ENCODE results near the gene ABCC11.

The ABCC11 gene

GRCh38 chr16:48291754-48292153 lies 44.4 kb upstream of the ABCC11 start:
- H2BK12ac ChIP-seq (ENCODE audit: low read length in 2 of 2), result no peak overlapping the region
- H2BK120ac ChIP-seq (ENCODE audit: low read depth, low read length), result no peak overlapping the region
- H4K91ac ChIP-seq (ENCODE audit: low read length), result no peak overlapping the region
- no peak overlapping the region for H3K27ac ChIP-seq (ENCODE audit: low read length, poor library complexity, severe bottlenecking)
- no peak for DNase-seq
- H3K36me3 ChIP-seq (ENCODE audit: control insufficient read depth in 1 of 2, insufficient read depth in 2 of 2, low read depth in 1 of 2, low read length in 2 of 2), result peaks cover 24 to 76% of the 10 kb centered on the region in 2 experiments
- no peak overlapping the region for H2BK15ac ChIP-seq (ENCODE audit: low read depth, poor library complexity, severe bottlenecking)
- peaks cover 10% of the 10 kb centered on the region for H3K9me3 ChIP-seq (ENCODE audit: control insufficient read depth, low read length)
- H2AFZ ChIP-seq (ENCODE audit: low read depth, low read length), result no peak overlapping the region
- H3K9ac ChIP-seq (ENCODE audit: low read length), result no peak overlapping the region
- no peak overlapping the region for H3K14ac ChIP-seq (ENCODE audit: low read length in 2 of 2)
- H3K4ac ChIP-seq (ENCODE audit: low read depth in 1 of 2, low read length in 2 of 2), result no peak overlapping the region
- peaks cover 32% of the 10 kb centered on the region for H3K79me1 ChIP-seq (replicated peaks; ENCODE audit: low read length, poor library complexity, severe bottlenecking)
- H2BK5ac ChIP-seq (ENCODE audit: low read depth, low read length, poor library complexity, severe bottlenecking), result no peak overlapping the region
- no peak overlapping the region for H3K18ac ChIP-seq (ENCODE audit: low read depth in 1 of 2, low read length in 2 of 2)
- no peaks in the 10 kb centered on the region for H3K27me3 ChIP-seq (ENCODE audit: control insufficient read depth in 1 of 2, insufficient read depth in 1 of 2, low read length in 2 of 2)
- no peak overlapping the region for H3K4me2 ChIP-seq (ENCODE audit: low read length, poor library complexity, severe bottlenecking)
- 83% methylated on average over 2 of the region's 4 CpGs for WGBS
- no peak overlapping the region for H4K8ac ChIP-seq (ENCODE audit: low read length)
- H3K4me3 ChIP-seq (ENCODE audit: insufficient read depth in 1 of 2, low read depth in 1 of 2, low read length in 2 of 2), result no peak overlapping the region
- H3K23ac ChIP-seq (ENCODE audit: low read length in 2 of 2), result no peak overlapping the region
- H2AK5ac ChIP-seq (ENCODE audit: low read length, severe bottlenecking), result no peak overlapping the region
- no peaks in the 10 kb centered on the region for H3K4me1 ChIP-seq (ENCODE audit: control insufficient read depth, insufficient read depth, low read depth, low read length)

- Histone ChIP-seq H2AK5ac (ENCODE audit: low read length, severe bottlenecking) (no peak overlapping the region), H2BK15ac (ENCODE audit: low read depth, poor library complexity, severe bottlenecking) (no peak overlapping the region), H3K18ac (ENCODE audit: low read depth in 1 of 2, low read length in 2 of 2) (no peak overlapping the region), H3K4ac (ENCODE audit: low read depth in 1 of 2, low read length in 2 of 2) (no peak overlapping the region), H3K4me1 (ENCODE audit: control insufficient read depth, insufficient read depth, low read depth, low read length) (no peaks in the 10 kb centered on the region), H3K4me2 (ENCODE audit: low read length, poor library complexity, severe bottlenecking) (no peak overlapping the region), H3K14ac (ENCODE audit: low read length in 2 of 2) (no peak overlapping the region), H4K8ac (ENCODE audit: low read length) (no peak overlapping the region), H2BK12ac (ENCODE audit: low read length in 2 of 2) (no peak overlapping the region), H3K27me3 (ENCODE audit: control insufficient read depth in 1 of 2, insufficient read depth in 1 of 2, low read length in 2 of 2) (no peaks in the 10 kb centered on the region), H3K27ac (ENCODE audit: low read length, poor library complexity, severe bottlenecking) (no peak overlapping the region), H2AFZ (ENCODE audit: low read depth, low read length) (no peak overlapping the region), H2BK5ac (ENCODE audit: low read depth, low read length, poor library complexity, severe bottlenecking) (no peak overlapping the region), H4K91ac (ENCODE audit: low read length) (no peak overlapping the region), H3K23ac (ENCODE audit: low read length in 2 of 2) (no peak overlapping the region), H3K9ac (ENCODE audit: low read length) (no peak overlapping the region), H3K4me3 (ENCODE audit: insufficient read depth in 1 of 2, low read depth in 1 of 2, low read length in 2 of 2) (no peak overlapping the region), H3K9me3 (ENCODE audit: control insufficient read depth, low read length) (peaks cover 14% of the 10 kb centered on the region), H2BK120ac (ENCODE audit: low read depth, low read length) (no peak overlapping the region), H3K36me3 (ENCODE audit: control insufficient read depth in 1 of 2, insufficient read depth in 2 of 2, low read depth in 1 of 2, low read length in 2 of 2) (peaks cover 25 to 76% of the 10 kb centered on the region in 2 experiments), H3K79me1 (replicated peaks; ENCODE audit: low read length, poor library complexity, severe bottlenecking) (peaks cover 34% of the 10 kb centered on the region)
- 100% methylated on average over 1 of the region's 3 CpGs for WGBS
- no peak for DNase-seq
Measured at GRCh38 chr16:48291303-48291702, 44.0 kb upstream of the ABCC11 start.

GRCh38 chr16:48287239-48287638 lies 39.9 kb upstream of the ABCC11 start:
- peaks cover 15% of the 10 kb centered on the region for H3K9me3 ChIP-seq (ENCODE audit: control insufficient read depth, low read length)
- no peak overlapping the region for H3K9ac ChIP-seq (ENCODE audit: low read length)
- no peak overlapping the region for H3K27ac ChIP-seq (ENCODE audit: low read length, poor library complexity, severe bottlenecking)
- H4K8ac ChIP-seq (ENCODE audit: low read length), result no peak overlapping the region
- no peak overlapping the region for H3K23ac ChIP-seq (ENCODE audit: low read length in 2 of 2)
- peaks cover 31% of the 10 kb centered on the region for H3K79me1 ChIP-seq (replicated peaks; ENCODE audit: low read length, poor library complexity, severe bottlenecking)
- H3K18ac ChIP-seq (ENCODE audit: low read depth in 1 of 2, low read length in 2 of 2), result no peak overlapping the region
- no peak overlapping the region for H2BK15ac ChIP-seq (ENCODE audit: low read depth, poor library complexity, severe bottlenecking)
- no peak overlapping the region for H4K91ac ChIP-seq (ENCODE audit: low read length)
- no peak for DNase-seq
- H2AFZ ChIP-seq (ENCODE audit: low read depth, low read length), result no peak overlapping the region
- H2AK5ac ChIP-seq (ENCODE audit: low read length, severe bottlenecking), result no peak overlapping the region
- no peak overlapping the region for H3K4me3 ChIP-seq (ENCODE audit: insufficient read depth in 1 of 2, low read depth in 1 of 2, low read length in 2 of 2)
- no peaks in the 10 kb centered on the region for H3K27me3 ChIP-seq (ENCODE audit: control insufficient read depth in 1 of 2, insufficient read depth in 1 of 2, low read length in 2 of 2)
- no peak overlapping the region for H2BK12ac ChIP-seq (ENCODE audit: low read length in 2 of 2)
- no peak overlapping the region for H3K4ac ChIP-seq (ENCODE audit: low read depth in 1 of 2, low read length in 2 of 2)
- H2BK120ac ChIP-seq (ENCODE audit: low read depth, low read length), result no peak overlapping the region
- H3K36me3 ChIP-seq (ENCODE audit: control insufficient read depth in 1 of 2, insufficient read depth in 2 of 2, low read depth in 1 of 2, low read length in 2 of 2), result peaks cover 20 to 80% of the 10 kb centered on the region in 2 experiments
- H3K14ac ChIP-seq (ENCODE audit: low read length in 2 of 2), result no peak overlapping the region
- no peaks in the 10 kb centered on the region for H3K4me1 ChIP-seq (ENCODE audit: control insufficient read depth, insufficient read depth, low read depth, low read length)
- H2BK5ac ChIP-seq (ENCODE audit: low read depth, low read length, poor library complexity, severe bottlenecking), result no peak overlapping the region
- no peak overlapping the region for H3K4me2 ChIP-seq (ENCODE audit: low read length, poor library complexity, severe bottlenecking)

- H3K4me1 ChIP-seq (ENCODE audit: control insufficient read depth, insufficient read depth, low read depth, low read length), result no peaks in the 10 kb centered on the region
- H2AK5ac ChIP-seq (ENCODE audit: low read length, severe bottlenecking), result no peak overlapping the region
- no peak overlapping the region for H4K91ac ChIP-seq (ENCODE audit: low read length)
- H3K27me3 ChIP-seq (ENCODE audit: control insufficient read depth in 1 of 2, insufficient read depth in 1 of 2, low read length in 2 of 2), result no peaks in the 10 kb centered on the region
- no peak overlapping the region for H4K8ac ChIP-seq (ENCODE audit: low read length)
- no peak overlapping the region for H3K9ac ChIP-seq (ENCODE audit: low read length)
- no peak overlapping the region for H3K18ac ChIP-seq (ENCODE audit: low read depth in 1 of 2, low read length in 2 of 2)
- no peak for DNase-seq
- no peak overlapping the region for H2BK120ac ChIP-seq (ENCODE audit: low read depth, low read length)
- H2BK15ac ChIP-seq (ENCODE audit: low read depth, poor library complexity, severe bottlenecking), result no peak overlapping the region
- no peak overlapping the region for H2BK12ac ChIP-seq (ENCODE audit: low read length in 2 of 2)
- H3K14ac ChIP-seq (ENCODE audit: low read length in 2 of 2), result no peak overlapping the region
- no peak overlapping the region for H3K4ac ChIP-seq (ENCODE audit: low read depth in 1 of 2, low read length in 2 of 2)
- no peak overlapping the region for H3K23ac ChIP-seq (ENCODE audit: low read length in 2 of 2)
- H3K9me3 ChIP-seq (ENCODE audit: control insufficient read depth, low read length), result peaks cover 15% of the 10 kb centered on the region
- H3K4me3 ChIP-seq (ENCODE audit: insufficient read depth in 1 of 2, low read depth in 1 of 2, low read length in 2 of 2), result no peak overlapping the region
- H2AFZ ChIP-seq (ENCODE audit: low read depth, low read length), result no peak overlapping the region
- peaks cover 22% of the 10 kb centered on the region for H3K79me1 ChIP-seq (replicated peaks; ENCODE audit: low read length, poor library complexity, severe bottlenecking)
- peaks cover 12 to 67% of the 10 kb centered on the region in 2 experiments for H3K36me3 ChIP-seq (ENCODE audit: control insufficient read depth in 1 of 2, insufficient read depth in 2 of 2, low read depth in 1 of 2, low read length in 2 of 2)
- H3K27ac ChIP-seq (ENCODE audit: low read length, poor library complexity, severe bottlenecking), result no peak overlapping the region
- WGBS, result 80% methylated on average over 2 of the region's 4 CpGs
- H3K4me2 ChIP-seq (ENCODE audit: low read length, poor library complexity, severe bottlenecking), result no peak overlapping the region
- no peak overlapping the region for H2BK5ac ChIP-seq (ENCODE audit: low read depth, low read length, poor library complexity, severe bottlenecking)
Measured at GRCh38 chr16:48284772-48285409, 37.6 kb upstream of the ABCC11 start.
